Measurements from ENCODE around the gene FAHD2A. TPM values are rescaled to one million over a fixed set of nuclear protein-coding genes. Genes with fewer than 3 reads are reported as not detected.

Gene FAHD2A
- total RNA-seq, 1 donor = 21.4 TPM

GRCh38 chr2:95374029-95374428 lies 28.5 kb upstream of the FAHD2A start:
- Histone ChIP-seq H3K36me3 (ENCODE audit: insufficient read depth, low read length) (no peaks in the 10 kb centered on the region), H2AFZ (ENCODE audit: low read length) (no peak overlapping the region), H4K20me1 (ENCODE audit: insufficient read depth, low read length) (no peaks in the 10 kb centered on the region), H3K9me3 (ENCODE audit: low read depth, low read length) (no peaks in the 10 kb centered on the region), H3K79me2 (ENCODE audit: insufficient read depth, low read length) (no peaks in the 10 kb centered on the region), H3K27ac (ENCODE audit: low read depth, low read length) (no peak overlapping the region), H3K4me3 (ENCODE audit: insufficient read depth, low read length) (no peak overlapping the region), H3K4me2 (ENCODE audit: insufficient read depth, low read length) (no peak overlapping the region), H3K4me1 (ENCODE audit: insufficient read depth, low read length) (no peaks in the 10 kb centered on the region), H3K27me3 (ENCODE audit: insufficient read depth, low read length) (no peaks in the 10 kb centered on the region)
- peak; percentile 25 for DNase-seq (ENCODE audit: insufficient read length, low spot score, missing footprints)
- no peak for TF ChIP-seq CTCF (IDR thresholded peaks at IDR 0.05; ENCODE audit: extremely low read depth, low read depth, low read length)

GRCh38 chr2:95374451-95374920 lies 28.0 kb upstream of the FAHD2A start:
- peak; percentile 45 for DNase-seq (ENCODE audit: insufficient read length, low spot score, missing footprints)
- Histone ChIP-seq H4K20me1 (ENCODE audit: insufficient read depth, low read length) (no peaks in the 10 kb centered on the region), H2AFZ (ENCODE audit: low read length) (no peak overlapping the region), H3K36me3 (ENCODE audit: insufficient read depth, low read length) (no peaks in the 10 kb centered on the region), H3K27me3 (ENCODE audit: insufficient read depth, low read length) (no peaks in the 10 kb centered on the region), H3K79me2 (ENCODE audit: insufficient read depth, low read length) (no peaks in the 10 kb centered on the region), H3K4me1 (ENCODE audit: insufficient read depth, low read length) (no peaks in the 10 kb centered on the region), H3K4me3 (ENCODE audit: insufficient read depth, low read length) (no peak overlapping the region), H3K27ac (ENCODE audit: low read depth, low read length) (no peak overlapping the region), H3K4me2 (ENCODE audit: insufficient read depth, low read length) (no peak overlapping the region), H3K9me3 (ENCODE audit: low read depth, low read length) (no peaks in the 10 kb centered on the region)
- TF ChIP-seq CTCF (IDR thresholded peaks at IDR 0.05; ENCODE audit: extremely low read depth, low read depth, low read length) = no peak

GRCh38 chr2:95374921-95375471 lies 27.5 kb upstream of the FAHD2A start:
- Histone ChIP-seq H4K20me1 (ENCODE audit: insufficient read depth, low read length) (no peaks in the 10 kb centered on the region), H2AFZ (ENCODE audit: low read length) (no peak overlapping the region), H3K36me3 (ENCODE audit: insufficient read depth, low read length) (no peaks in the 10 kb centered on the region), H3K27me3 (ENCODE audit: insufficient read depth, low read length) (no peaks in the 10 kb centered on the region), H3K4me2 (ENCODE audit: insufficient read depth, low read length) (no peak overlapping the region), H3K79me2 (ENCODE audit: insufficient read depth, low read length) (no peaks in the 10 kb centered on the region), H3K27ac (ENCODE audit: low read depth, low read length) (no peak overlapping the region), H3K4me3 (ENCODE audit: insufficient read depth, low read length) (no peak overlapping the region), H3K4me1 (ENCODE audit: insufficient read depth, low read length) (no peaks in the 10 kb centered on the region), H3K9me3 (ENCODE audit: low read depth, low read length) (no peaks in the 10 kb centered on the region)
- DNase-seq (ENCODE audit: insufficient read length, low spot score, missing footprints) = peak; percentile 79
- no peak for TF ChIP-seq CTCF (IDR thresholded peaks at IDR 0.05; ENCODE audit: extremely low read depth, low read depth, low read length)

GRCh38 chr2:95375532-95376150 lies 26.9 kb upstream of the FAHD2A start:
- no peaks in the 10 kb centered on the region for H4K20me1 ChIP-seq (ENCODE audit: insufficient read depth, low read length)
- no peaks in the 10 kb centered on the region for H3K9me3 ChIP-seq (ENCODE audit: low read depth, low read length)
- H2AFZ ChIP-seq (ENCODE audit: low read length) = no peak overlapping the region
- H3K27ac ChIP-seq (ENCODE audit: low read depth, low read length) = no peak overlapping the region
- DNase-seq (ENCODE audit: insufficient read length, low spot score, missing footprints) = no peak
- H3K4me3 ChIP-seq (ENCODE audit: insufficient read depth, low read length) = no peak overlapping the region
- no peaks in the 10 kb centered on the region for H3K4me1 ChIP-seq (ENCODE audit: insufficient read depth, low read length)
- no peak for TF ChIP-seq CTCF (IDR thresholded peaks at IDR 0.05; ENCODE audit: extremely low read depth, low read depth, low read length)
- H3K27me3 ChIP-seq (ENCODE audit: insufficient read depth, low read length) = no peaks in the 10 kb centered on the region
- H3K36me3 ChIP-seq (ENCODE audit: insufficient read depth, low read length) = no peaks in the 10 kb centered on the region
- H3K4me2 ChIP-seq (ENCODE audit: insufficient read depth, low read length) = no peak overlapping the region
- H3K79me2 ChIP-seq (ENCODE audit: insufficient read depth, low read length) = no peaks in the 10 kb centered on the region

Data from osteoblast (primary cell).